PFSK-1 (cell line): Measurements from ENCODE around the gene GP1BA.

Experiments
- POLR2AphosphoS5 ChIP-seq: IDR thresholded peaks from 2 replicates; pipeline ENCODE4 v1.6.1; 2012; ENCODE audit warnings: low read depth, mild to moderate bottlenecking, control low read depth, low read length, moderate library complexity
- REST ChIP-seq, 2 experiments: IDR thresholded peaks; 2 replicates each; pipeline versions ENCODE4 v1.6.1 to v1.8.0; 2011 to 2012; ENCODE audit warnings: low read depth in 2 of 2, low read length in 2 of 2, control low read depth in 1 of 2, inconsistent platforms in 1 of 2, mild to moderate bottlenecking in 1 of 2, moderate library complexity in 1 of 2; ENCODE audit not compliant: insufficient read depth in 1 of 2
- TAF1 ChIP-seq: IDR thresholded peaks from 2 replicates; pipeline ENCODE4 v1.6.1; 2012; ENCODE audit warnings: low read length, control low read depth, borderline replicate concordance; ENCODE audit not compliant: insufficient read depth

GRCh38 chr17:4893721-4894560 lies 38.1 kb upstream of the GP1BA start:
- no peak for TF ChIP-seq REST (IDR thresholded peaks at IDR 0.05; ENCODE audit: insufficient read depth in 1 of 2, low read depth in 2 of 2, low read length in 2 of 2)
- no peak for TF ChIP-seq TAF1
- no peak for TF ChIP-seq POLR2AphosphoS5
